NCI-H1105 (cell line): ENCODE results near the gene PPP1R2B.

ENCODE experiments used
- DNase-seq: peaks from one replicate; lab custom pipeline; 2025; lab: John Stamatoyannopoulos, UW

Gene PPP1R2B

GRCh38 chr5:156879665-156880285 is 29.7 kb downstream of the PPP1R2B start:
- DNase-seq, result peak; percentile 5

GRCh38 chr5:156883316-156883875 is 33.3 kb downstream of the PPP1R2B start:
- DNase-seq, result peak; percentile 56

- peak; percentile 33 for DNase-seq
These were observed 38.4 kb downstream of the PPP1R2B start for GRCh38 chr5:156888520-156888919.

DNA sequence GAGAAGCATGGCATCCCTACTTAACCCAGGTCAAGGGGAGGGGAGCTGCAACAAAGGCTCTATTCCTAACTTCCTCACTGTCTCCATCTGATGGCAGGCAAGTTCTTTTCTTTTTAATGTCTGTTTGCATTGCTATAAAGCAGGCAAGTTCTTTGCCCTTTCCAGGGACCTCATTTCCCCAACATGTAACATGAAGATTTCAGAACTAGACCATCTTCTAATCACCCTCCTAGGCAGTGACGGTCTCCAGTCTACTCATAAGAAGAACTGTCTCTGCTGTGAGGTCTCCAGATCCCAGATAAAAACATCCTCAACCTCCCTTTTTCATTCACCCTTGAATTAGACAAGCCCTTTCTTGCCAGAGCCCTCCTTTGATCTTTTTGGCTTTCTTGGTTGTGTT is 42.1 kb downstream of the PPP1R2B start:
- DNase-seq, result no peak

DNA sequence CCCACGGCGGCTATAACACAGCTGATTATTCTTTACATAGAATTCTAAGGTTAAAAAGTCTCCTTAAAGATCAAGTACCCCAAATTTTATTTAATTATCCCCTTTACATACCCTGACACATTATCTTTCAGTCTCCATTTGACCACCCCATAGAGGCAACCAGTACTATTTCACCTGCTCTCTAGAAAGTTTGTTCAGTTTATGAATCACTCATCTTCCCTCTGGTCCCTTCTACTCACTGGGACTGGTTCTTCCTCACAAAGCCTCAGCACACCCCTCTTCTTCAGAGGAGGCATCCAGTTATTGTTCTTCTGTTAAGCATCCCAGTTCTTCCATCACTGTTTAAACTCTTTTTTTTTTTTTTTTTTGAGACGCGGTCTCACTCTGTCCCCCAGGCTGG is 42.8 kb downstream of the PPP1R2B start:
- DNase-seq, result no peak

- DNase-seq, result no peak
These were observed 43.4 kb downstream of the PPP1R2B start for GRCh38 chr5:156893517-156893916.

GRCh38 chr5:156896546-156896945 is 46.5 kb downstream of the PPP1R2B start:
- no peak for DNase-seq
